Measurements from ENCODE around the gene NRXN2.

Gene NRXN2

GRCh38 chr11:64607381-64607985 lies 115.5 kb downstream of the NRXN2 start:
- Histone ChIP-seq H3K9ac (ENCODE audit: low read depth, low read length) (no peak overlapping the region), H3K4me3 (ENCODE audit: low read depth, low read length) (no peak overlapping the region), H3K36me3 (ENCODE audit: control insufficient read depth, insufficient read depth, low read length) (no peaks in the 10 kb centered on the region), H3K9me3 (ENCODE audit: control insufficient read depth, insufficient read depth, low read length) (no peaks in the 10 kb centered on the region), H3K27me3 (ENCODE audit: control insufficient read depth, insufficient read depth, low read length) (no peaks in the 10 kb centered on the region), H3K4me1 (ENCODE audit: control insufficient read depth, insufficient read depth, low read length) (no peaks in the 10 kb centered on the region)

GRCh38 chr11:64606796-64607380 lies 116.1 kb downstream of the NRXN2 start:
- no peaks in the 10 kb centered on the region for H3K36me3 ChIP-seq (ENCODE audit: control insufficient read depth, insufficient read depth, low read length)
- no peaks in the 10 kb centered on the region for H3K4me1 ChIP-seq (ENCODE audit: control insufficient read depth, insufficient read depth, low read length)
- H3K4me3 ChIP-seq (ENCODE audit: low read depth, low read length) = no peak overlapping the region
- no peak overlapping the region for H3K9ac ChIP-seq (ENCODE audit: low read depth, low read length)
- H3K9me3 ChIP-seq (ENCODE audit: control insufficient read depth, insufficient read depth, low read length) = no peaks in the 10 kb centered on the region
- H3K27me3 ChIP-seq (ENCODE audit: control insufficient read depth, insufficient read depth, low read length) = no peaks in the 10 kb centered on the region

DNA sequence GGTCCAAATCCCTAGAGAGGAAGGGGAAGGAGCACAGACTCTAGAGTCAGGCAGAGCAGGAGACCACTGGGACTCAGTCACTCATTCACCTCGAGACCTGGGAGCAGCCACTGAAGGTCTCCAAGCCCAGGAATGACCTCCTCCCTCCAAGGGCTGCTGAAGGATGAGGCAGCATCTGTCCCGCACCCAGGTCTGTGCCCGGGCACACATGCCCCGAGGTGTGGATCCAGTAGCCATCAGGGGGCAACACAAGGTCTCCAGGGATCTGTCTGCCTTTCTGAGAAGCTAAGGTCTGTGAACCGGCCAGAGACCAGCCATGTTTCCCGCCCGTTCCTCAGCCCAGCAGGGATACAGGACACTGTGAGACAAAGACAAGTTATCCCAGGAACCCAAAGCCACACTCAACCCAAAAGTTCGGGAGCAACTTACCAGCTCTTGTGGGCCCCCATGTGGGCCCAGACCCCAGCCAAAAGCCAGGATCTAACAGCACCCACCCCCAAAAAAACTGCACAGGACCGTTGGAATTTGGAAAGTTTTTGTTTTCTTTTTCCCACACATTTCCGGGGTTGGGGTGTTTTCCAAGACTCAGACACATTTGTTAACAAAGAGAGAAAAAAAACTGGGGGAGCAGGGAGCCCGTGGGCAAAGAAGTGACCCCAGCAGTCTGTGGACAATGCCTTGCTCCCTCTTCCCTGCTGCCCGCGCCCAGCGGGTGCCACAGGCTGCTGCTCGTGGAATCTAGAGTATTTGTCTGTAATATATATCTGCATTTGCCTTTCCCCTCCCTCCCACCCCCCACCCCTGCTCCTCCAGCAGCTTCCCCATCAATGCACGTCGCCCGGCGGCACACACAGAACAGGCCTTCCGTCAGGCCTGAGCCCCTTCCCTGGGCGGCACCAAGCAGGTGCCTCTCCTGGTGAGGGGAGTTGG lies 117.1 kb downstream of the NRXN2 start:
- no peaks in the 10 kb centered on the region for H3K27me3 ChIP-seq (ENCODE audit: control insufficient read depth, insufficient read depth, low read length)

DNA sequence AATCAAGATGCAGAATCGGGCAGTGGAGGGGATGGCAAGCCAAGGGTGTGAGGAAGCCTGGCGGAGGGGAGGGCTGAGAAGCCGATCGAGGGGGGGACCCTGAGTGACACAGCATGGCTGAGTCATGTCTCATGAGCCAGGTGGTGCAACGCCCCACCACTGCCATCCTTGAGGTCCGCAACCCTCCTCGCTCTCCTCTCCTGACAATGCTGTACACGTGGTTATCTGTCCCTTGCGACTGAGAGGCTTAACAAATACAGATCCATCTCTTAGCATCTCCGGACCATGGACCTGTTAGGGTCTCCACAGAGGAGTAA lies 117.8 kb downstream of the NRXN2 start:
- Histone ChIP-seq H3K4me1 (ENCODE audit: control insufficient read depth, insufficient read depth, low read length) (no peaks in the 10 kb centered on the region), H3K9me3 (ENCODE audit: control insufficient read depth, insufficient read depth, low read length) (no peaks in the 10 kb centered on the region), H3K9ac (ENCODE audit: low read depth, low read length) (no peak overlapping the region), H3K27me3 (ENCODE audit: control insufficient read depth, insufficient read depth, low read length) (no peaks in the 10 kb centered on the region), H3K36me3 (ENCODE audit: control insufficient read depth, insufficient read depth, low read length) (no peaks in the 10 kb centered on the region), H3K4me3 (ENCODE audit: low read depth, low read length) (no peak overlapping the region)

More for the DNA sequence above, 117.1 kb downstream of the NRXN2 start:
- Histone ChIP-seq H3K9me3 (ENCODE audit: control insufficient read depth, insufficient read depth, low read length) (no peaks in the 10 kb centered on the region), H3K4me3 (ENCODE audit: low read depth, low read length) (no peak overlapping the region), H3K4me1 (ENCODE audit: control insufficient read depth, insufficient read depth, low read length) (no peaks in the 10 kb centered on the region), H3K36me3 (ENCODE audit: control insufficient read depth, insufficient read depth, low read length) (no peaks in the 10 kb centered on the region), H3K9ac (ENCODE audit: low read depth, low read length) (no peak overlapping the region)

GRCh38 chr11:64604458-64605243 lies 118.3 kb downstream of the NRXN2 start:
- Histone ChIP-seq H3K27me3 (ENCODE audit: control insufficient read depth, insufficient read depth, low read length) (no peaks in the 10 kb centered on the region), H3K4me1 (ENCODE audit: control insufficient read depth, insufficient read depth, low read length) (no peaks in the 10 kb centered on the region), H3K9me3 (ENCODE audit: control insufficient read depth, insufficient read depth, low read length) (no peaks in the 10 kb centered on the region), H3K4me3 (ENCODE audit: low read depth, low read length) (no peak overlapping the region), H3K9ac (ENCODE audit: low read depth, low read length) (no peak overlapping the region), H3K36me3 (ENCODE audit: control insufficient read depth, insufficient read depth, low read length) (no peaks in the 10 kb centered on the region)

DNA sequence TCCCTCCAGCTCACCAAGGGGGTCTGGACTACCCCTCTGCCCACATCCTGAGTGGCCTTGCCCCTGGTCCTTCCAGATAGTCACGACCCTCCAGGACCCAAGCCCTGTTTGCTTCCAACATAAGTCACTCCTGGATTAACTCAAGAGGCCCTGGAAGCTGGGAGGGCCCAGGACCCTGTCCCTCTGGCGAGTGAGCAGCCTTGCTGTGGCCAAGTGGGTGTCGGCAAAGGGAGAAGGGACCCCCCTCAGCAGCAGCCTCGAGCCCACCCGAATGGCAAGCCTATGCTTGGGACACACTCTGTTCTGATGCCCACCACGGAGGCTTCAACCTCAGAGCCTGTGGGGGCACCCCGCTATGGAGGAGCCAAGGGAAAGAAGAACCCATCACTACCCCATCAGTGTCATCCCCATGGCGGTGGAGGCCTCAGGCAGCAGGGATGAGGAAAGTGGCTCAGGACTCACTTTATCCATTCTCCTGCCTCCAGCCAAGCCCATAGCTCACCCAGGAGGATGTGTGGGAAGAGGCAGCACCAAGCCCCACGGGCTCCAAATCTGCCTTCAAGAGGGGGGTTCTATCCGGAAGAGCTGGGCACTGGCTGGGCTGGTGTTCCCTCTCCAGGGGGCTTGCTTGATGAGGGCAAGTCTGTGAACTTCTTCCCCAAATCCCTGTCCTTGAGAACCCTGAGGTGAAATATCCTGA lies 119.4 kb downstream of the NRXN2 start:
- Histone ChIP-seq H3K4me1 (ENCODE audit: control insufficient read depth, insufficient read depth, low read length) (no peaks in the 10 kb centered on the region), H3K27me3 (ENCODE audit: control insufficient read depth, insufficient read depth, low read length) (no peaks in the 10 kb centered on the region), H3K4me3 (ENCODE audit: low read depth, low read length) (no peak overlapping the region), H3K9me3 (ENCODE audit: control insufficient read depth, insufficient read depth, low read length) (no peaks in the 10 kb centered on the region), H3K9ac (ENCODE audit: low read depth, low read length) (no peak overlapping the region), H3K36me3 (ENCODE audit: control insufficient read depth, insufficient read depth, low read length) (no peaks in the 10 kb centered on the region)

DNA sequence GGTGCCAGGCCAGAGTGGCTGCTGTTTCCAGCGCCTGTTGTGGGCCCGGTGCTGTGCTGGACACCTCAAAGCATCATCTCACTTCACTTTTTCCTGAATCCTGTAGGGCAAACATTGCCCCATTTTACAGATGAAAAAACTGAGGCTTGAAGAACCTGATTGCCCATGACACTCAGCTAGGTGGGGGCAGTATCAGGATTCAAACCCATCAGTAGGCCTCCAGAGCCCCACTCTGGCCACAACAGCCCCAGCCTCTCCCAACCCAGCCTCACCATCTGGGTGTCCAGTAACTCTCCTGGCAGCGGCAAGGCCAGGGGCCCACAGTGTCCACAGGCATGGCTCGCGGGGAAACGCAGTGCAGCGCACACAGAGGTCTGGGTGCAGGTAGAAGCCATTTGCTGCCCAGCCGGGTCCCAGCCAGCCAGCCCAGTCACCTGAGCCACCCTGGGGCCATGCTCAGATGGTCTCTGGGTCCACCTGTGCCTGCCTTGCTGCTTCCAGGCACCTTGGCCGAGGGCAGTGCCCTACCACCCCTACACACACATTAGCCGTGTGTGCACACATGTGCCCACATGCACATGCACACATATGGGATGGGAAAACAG lies 120.4 kb downstream of the NRXN2 start:
- Histone ChIP-seq H3K4me3 (ENCODE audit: low read depth, low read length) (no peak overlapping the region), H3K9ac (ENCODE audit: low read depth, low read length) (no peak overlapping the region), H3K36me3 (ENCODE audit: control insufficient read depth, insufficient read depth, low read length) (no peaks in the 10 kb centered on the region), H3K27me3 (ENCODE audit: control insufficient read depth, insufficient read depth, low read length) (no peaks in the 10 kb centered on the region), H3K9me3 (ENCODE audit: control insufficient read depth, insufficient read depth, low read length) (no peaks in the 10 kb centered on the region), H3K4me1 (ENCODE audit: control insufficient read depth, insufficient read depth, low read length) (no peaks in the 10 kb centered on the region)

DNA sequence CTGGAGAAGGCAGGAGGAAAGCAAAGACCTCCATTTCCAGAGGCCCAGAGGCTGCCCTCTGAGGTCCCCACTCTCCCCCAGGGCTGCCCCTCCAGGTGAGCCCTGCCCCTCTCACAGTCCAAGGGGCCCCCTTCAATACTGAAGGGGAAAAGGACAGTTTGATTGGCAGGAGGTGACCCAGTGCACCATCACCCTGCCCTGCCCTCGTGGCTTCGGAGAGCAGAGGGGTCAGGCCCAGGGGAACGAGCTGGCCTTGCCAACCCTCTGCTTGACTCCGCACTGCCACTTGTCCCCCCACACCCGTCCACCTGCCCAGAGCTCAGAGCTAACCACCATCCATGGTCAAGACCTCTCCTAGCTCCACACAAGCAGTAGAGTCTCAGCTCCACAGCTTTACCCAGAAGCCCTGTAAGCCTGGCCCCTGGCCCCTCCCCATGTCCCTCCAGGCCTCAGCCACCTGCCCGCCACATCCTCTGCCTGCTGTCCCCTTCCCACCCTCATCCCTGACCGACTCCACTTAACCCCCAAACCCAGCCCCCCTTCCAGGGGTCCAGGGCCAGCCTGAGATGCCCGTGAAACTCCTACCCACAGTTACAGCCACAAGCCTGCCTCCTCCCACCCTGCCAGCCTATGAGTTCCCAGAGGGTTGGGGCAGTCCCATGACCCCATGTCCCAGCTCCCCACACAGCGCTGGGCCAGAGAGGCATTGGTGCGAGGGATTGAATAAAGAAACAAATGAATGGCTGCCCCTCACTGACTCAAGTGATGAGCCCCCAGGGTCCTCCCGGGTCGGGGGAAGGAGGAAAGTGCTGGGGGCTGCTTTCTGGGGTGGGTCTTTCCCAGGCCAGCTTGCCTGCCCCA lies 121.2 kb downstream of the NRXN2 start:
- no peaks in the 10 kb centered on the region for H3K4me1 ChIP-seq (ENCODE audit: control insufficient read depth, insufficient read depth, low read length)
- H3K9ac ChIP-seq (ENCODE audit: low read depth, low read length) = no peak overlapping the region
- no peaks in the 10 kb centered on the region for H3K36me3 ChIP-seq (ENCODE audit: control insufficient read depth, insufficient read depth, low read length)
- H3K4me3 ChIP-seq (ENCODE audit: low read depth, low read length) = no peak overlapping the region
- no peaks in the 10 kb centered on the region for H3K27me3 ChIP-seq (ENCODE audit: control insufficient read depth, insufficient read depth, low read length)
- no peaks in the 10 kb centered on the region for H3K9me3 ChIP-seq (ENCODE audit: control insufficient read depth, insufficient read depth, low read length)

DNA sequence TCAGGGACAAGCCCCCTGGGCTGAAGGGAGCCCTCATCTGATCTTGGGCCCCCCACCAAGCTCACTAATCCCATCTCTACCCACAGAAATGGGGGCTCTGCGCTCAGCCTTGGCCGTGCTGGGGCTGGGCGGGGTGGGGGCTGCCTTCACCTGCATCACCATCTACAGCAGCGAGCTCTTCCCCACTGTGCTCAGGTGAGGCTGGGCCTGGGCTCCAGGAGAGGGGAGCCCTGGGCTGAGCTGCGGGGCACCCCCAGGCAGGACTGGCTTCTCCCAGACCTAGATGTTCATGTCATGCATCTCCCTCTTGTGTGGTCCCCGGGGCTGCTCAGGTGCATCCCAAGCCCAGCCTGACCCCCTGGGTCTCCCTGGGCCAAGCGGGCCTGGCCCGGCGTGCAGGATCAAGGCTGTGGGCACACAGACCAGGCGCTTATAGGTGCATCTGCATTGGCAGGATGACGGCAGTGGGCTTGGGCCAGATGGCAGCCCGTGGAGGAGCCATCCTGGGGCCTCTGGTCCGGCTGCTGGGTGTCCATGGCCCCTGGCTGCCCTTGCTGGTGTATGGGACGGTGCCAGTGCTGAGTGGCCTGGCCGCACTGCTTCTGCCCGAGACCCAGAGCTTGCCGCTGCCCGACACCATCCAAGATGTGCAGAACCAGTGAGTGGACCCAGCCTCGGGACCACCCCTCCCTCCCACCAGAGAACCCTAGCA lies 122.6 kb downstream of the NRXN2 start:
- no peak overlapping the region for H3K9ac ChIP-seq (ENCODE audit: low read depth, low read length)
- H3K27me3 ChIP-seq (ENCODE audit: control insufficient read depth, insufficient read depth, low read length) = no peaks in the 10 kb centered on the region
- H3K9me3 ChIP-seq (ENCODE audit: control insufficient read depth, insufficient read depth, low read length) = no peaks in the 10 kb centered on the region

DNA sequence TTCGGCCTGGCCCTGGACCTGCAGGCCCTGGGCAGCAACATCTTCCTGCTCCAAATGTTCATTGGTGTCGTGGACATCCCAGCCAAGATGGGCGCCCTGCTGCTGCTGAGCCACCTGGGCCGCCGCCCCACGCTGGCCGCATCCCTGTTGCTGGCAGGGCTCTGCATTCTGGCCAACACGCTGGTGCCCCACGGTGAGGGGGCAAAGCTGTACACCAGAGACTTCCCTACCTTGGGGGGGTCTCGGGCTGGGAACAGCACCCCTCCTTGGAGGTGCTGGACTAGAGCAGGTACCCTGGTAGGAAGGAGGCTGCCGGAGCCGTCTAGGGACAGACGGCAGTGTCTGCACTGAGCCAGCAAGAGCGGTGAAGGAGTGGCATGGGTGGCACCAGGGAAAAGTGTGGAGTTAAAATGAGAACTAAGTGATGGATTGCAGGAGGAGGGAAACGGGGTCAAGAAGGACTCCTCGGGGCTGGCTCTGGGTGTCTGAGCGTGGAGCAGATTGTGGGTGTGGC lies 123.2 kb downstream of the NRXN2 start:
- Histone ChIP-seq H3K36me3 (ENCODE audit: control insufficient read depth, insufficient read depth, low read length) (no peaks in the 10 kb centered on the region), H3K4me3 (ENCODE audit: low read depth, low read length) (no peak overlapping the region), H3K9me3 (ENCODE audit: control insufficient read depth, insufficient read depth, low read length) (no peaks in the 10 kb centered on the region), H3K4me1 (ENCODE audit: control insufficient read depth, insufficient read depth, low read length) (no peaks in the 10 kb centered on the region), H3K9ac (ENCODE audit: low read depth, low read length) (no peak overlapping the region), H3K27me3 (ENCODE audit: control insufficient read depth, insufficient read depth, low read length) (no peaks in the 10 kb centered on the region)

More for the DNA sequence above, 122.6 kb downstream of the NRXN2 start:
- H3K36me3 ChIP-seq (ENCODE audit: control insufficient read depth, insufficient read depth, low read length) = no peaks in the 10 kb centered on the region
- H3K4me1 ChIP-seq (ENCODE audit: control insufficient read depth, insufficient read depth, low read length) = no peaks in the 10 kb centered on the region
- H3K4me3 ChIP-seq (ENCODE audit: low read depth, low read length) = no peak overlapping the region

Data from iPS-15b (cell line).